Activated B cell treated with CpG ODN at 0.5 μM for 24 hours (primary cell): ENCODE measurements around the gene SMIM35. TPM values are rescaled to one million over a fixed set of nuclear protein-coding genes. Genes with fewer than 3 reads are reported as not detected.

Experiments
- ATAC-seq: fragments of 200-7000 bp; cut with Tn5 transposase; one replicate; pipeline ENCODE4 v1.10.0; 2021; ENCODE audit warnings: low read depth, mild to moderate bottlenecking, moderate library complexity
- CTCF ChIA-PET: fragments of 350-600 bp; sonication (Branson Sonifier 250); formaldehyde crosslinking; loops from one replicate; lab custom pipeline; 2021; ENCODE audit warnings: antibody characterized with exemption; lab: Charles Lee
- POLR2A ChIA-PET: fragments of 350-600 bp; sonication (Branson Sonifier 250); formaldehyde crosslinking; loops from one replicate; lab custom pipeline; 2021; ENCODE audit warnings: antibody characterized with exemption; lab: Charles Lee
- DNase-seq: peaks from one replicate; pipeline ENCODE4 v3.0.0; 2022
- H3K27ac Mint-ChIP-seq: one replicate; pipeline ENCODE4 v1.8.0; 2020; ENCODE audit warnings: mixed read lengths
- H3K27me3 Mint-ChIP-seq: one replicate; pipeline ENCODE4 v1.8.0; 2021; ENCODE audit warnings: mixed read lengths
- H3K36me3 Mint-ChIP-seq: one replicate; pipeline ENCODE4 v1.8.0; 2021; ENCODE audit warnings: low read depth, mixed read lengths
- H3K4me1 Mint-ChIP-seq: one replicate; pipeline ENCODE4 v1.8.0; 2021; ENCODE audit warnings: mixed read lengths
- H3K4me3 Mint-ChIP-seq: one replicate; pipeline ENCODE4 v1.8.0; 2020; ENCODE audit warnings: mild to moderate bottlenecking, mixed read lengths
- H3K9me3 Mint-ChIP-seq: one replicate; pipeline ENCODE4 v1.8.0; 2020; ENCODE audit warnings: mixed read lengths
- CTCF ChIP-seq: fragments of 200-600 bp; IDR thresholded peaks from one replicate; pipeline ENCODE4 v1.8.0; 2022; ENCODE audit warnings: antibody characterized with exemption, mild to moderate bottlenecking
- intact Hi-C: fragments of 100-400 bp; cut with micrococcal nuclease; formaldehyde crosslinking; loops from one replicate; pipeline ENCODE4 v1.15.1; 2024
- total RNA-seq: library from RNA; stranded (reverse); gene quantifications from 2 replicates; pipeline ENCODE4 v1.2.3, GENCODE V29; 2022

The SMIM35 gene
- total RNA-seq, 1 donor from 2014 or later: 1.8 TPM

- no peak overlapping the region for H3K27ac Mint-ChIP-seq
- H3K36me3 Mint-ChIP-seq: no peaks in the 10 kb centered on the region
- intact Hi-C loops: no loop called here
- ATAC-seq: no peak
- no peak for TF ChIP-seq CTCF
- ChIA-PET POLR2A (no interaction called here), CTCF (no interaction called here)
- peaks cover 14% of the 10 kb centered on the region for H3K27me3 Mint-ChIP-seq
- peaks cover 12% of the 10 kb centered on the region for H3K4me1 Mint-ChIP-seq
- DNase-seq: no peak
- no peak overlapping the region for H3K4me3 Mint-ChIP-seq
- H3K9me3 Mint-ChIP-seq: peaks cover 12% of the 10 kb centered on the region
Measured at GRCh38 chr11:118084656-118085055, 2.1 kb downstream of the SMIM35 start.

GRCh38 chr11:118084247-118084646 lies 2.5 kb downstream of the SMIM35 start:
- no peaks in the 10 kb centered on the region for H3K36me3 Mint-ChIP-seq
- no peak for DNase-seq
- H3K9me3 Mint-ChIP-seq: peaks cover 12% of the 10 kb centered on the region
- ChIA-PET POLR2A (no interaction called here), CTCF (no interaction called here)
- TF ChIP-seq CTCF: no peak
- H3K4me3 Mint-ChIP-seq: no peak overlapping the region
- H3K27me3 Mint-ChIP-seq: peaks cover 14% of the 10 kb centered on the region
- intact Hi-C loops: no loop called here
- ATAC-seq: no peak
- no peak overlapping the region for H3K27ac Mint-ChIP-seq
- peaks cover 12% of the 10 kb centered on the region for H3K4me1 Mint-ChIP-seq

GRCh38 chr11:118082880-118083552 lies 3.7 kb downstream of the SMIM35 start:
- intact Hi-C loops: no loop called here
- no peak for ATAC-seq
- H3K9me3 Mint-ChIP-seq: peaks cover 11% of the 10 kb centered on the region
- ChIA-PET POLR2A (no interaction called here), CTCF (no interaction called here)
- no peak overlapping the region for H3K4me3 Mint-ChIP-seq
- peaks cover 3% of the 10 kb centered on the region for H3K4me1 Mint-ChIP-seq
- no peak overlapping the region for H3K27ac Mint-ChIP-seq
- TF ChIP-seq CTCF: no peak
- no peak for DNase-seq
- H3K27me3 Mint-ChIP-seq: peaks cover 22% of the 10 kb centered on the region
- no peaks in the 10 kb centered on the region for H3K36me3 Mint-ChIP-seq

GRCh38 chr11:118081241-118081958 lies 5.4 kb downstream of the SMIM35 start:
- Mint-ChIP-seq H3K27ac (no peak overlapping the region), H3K4me3 (no peak overlapping the region), H3K9me3 (no peaks in the 10 kb centered on the region), H3K27me3 (peaks cover 27% of the 10 kb centered on the region), H3K4me1 (no peaks in the 10 kb centered on the region), H3K36me3 (no peaks in the 10 kb centered on the region)
- DNase-seq: no peak
- no peak for ATAC-seq
- ChIA-PET CTCF (no interaction called here), POLR2A (no interaction called here)
- intact Hi-C loops: no loop called here
- TF ChIP-seq CTCF: no peak

GRCh38 chr11:118080296-118080695 lies 6.5 kb downstream of the SMIM35 start:
- intact Hi-C loops: no loop called here
- DNase-seq (no peak), ATAC-seq (no peak)
- H3K4me3 Mint-ChIP-seq: no peak overlapping the region
- peaks cover 29% of the 10 kb centered on the region for H3K27me3 Mint-ChIP-seq
- no peak overlapping the region for H3K27ac Mint-ChIP-seq
- POLR2A ChIA-PET: no interaction called here
- CTCF ChIA-PET: no interaction called here
- H3K4me1 Mint-ChIP-seq: no peaks in the 10 kb centered on the region
- H3K36me3 Mint-ChIP-seq: no peaks in the 10 kb centered on the region
- H3K9me3 Mint-ChIP-seq: no peaks in the 10 kb centered on the region
- TF ChIP-seq CTCF: no peak
